22Rv1 (cell line): ENCODE results near the gene DPP8.
A peak's percentile ranks its signal among the peaks of the same experiment; 100 is the strongest.
"Not testable (repeated sequence)": the region's sequence is repeated elsewhere in the genome, so short reads cannot be mapped to it uniquely, and the experiment has no call there.

Experiments
- H3K27ac ChIP-seq: fragments of 450-650 bp; 2 replicates; pipeline ENCODE4 v1.5.1; 2017
- CTCF ChIP-seq: fragments of 450-650 bp; IDR thresholded peaks from 2 replicates; pipeline ENCODE4 v1.5.1; 2017; ENCODE audit warnings: mild to moderate bottlenecking
- ZFX ChIP-seq: fragments of 450-650 bp; IDR thresholded peaks from 2 replicates; pipeline ENCODE4 v1.6.1; 2017; ENCODE audit warnings: antibody characterized with exemption, borderline replicate concordance

Gene DPP8

GRCh38 chr15:65516997-65517865 is at the start of gene DPP8:
Gene DPP8 (minus strand): TSS chr15:65517689. CDS start chr15:65512553, 5,136 bp downstream.
- H3K27ac ChIP-seq = peak within 1 kb of the TSS; percentile 86
- TF ChIP-seq ZFX (no peak), CTCF (peak; percentile 98)

- H3K27ac ChIP-seq = no peak overlapping the region
- TF ChIP-seq CTCF (no peak), ZFX (no peak)
Measured at GRCh38 chr15:65561934-65562333, 44.4 kb upstream of the DPP8 start.

DNA sequence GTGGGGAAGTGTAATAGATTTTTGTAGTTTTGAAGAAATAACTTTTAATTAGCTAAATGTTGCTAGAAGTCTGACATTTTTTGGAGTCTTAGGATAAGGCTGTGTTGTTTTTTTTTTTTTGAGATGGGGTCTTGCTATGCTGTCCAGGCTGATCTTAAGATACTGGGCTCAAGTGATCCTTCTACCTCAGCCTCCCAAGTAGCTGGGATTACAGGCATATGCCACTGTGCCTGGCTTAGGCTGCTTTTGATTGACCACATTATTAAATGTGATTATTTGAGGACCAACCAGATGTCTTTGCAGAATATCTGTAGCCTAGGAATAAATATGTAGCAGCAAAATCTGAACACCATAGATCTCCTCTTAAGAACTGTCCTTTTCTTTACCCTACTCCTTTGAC is 42.5 kb upstream of the DPP8 start:
- H3K27ac ChIP-seq = no peak overlapping the region
- TF ChIP-seq ZFX (no peak), CTCF (no peak)

GRCh38 chr15:65558997-65559760 is 41.7 kb upstream of the DPP8 start:
- TF ChIP-seq CTCF = no peak
- TF ChIP-seq ZFX = no peak
- H3K27ac ChIP-seq = no peak overlapping the region

DNA sequence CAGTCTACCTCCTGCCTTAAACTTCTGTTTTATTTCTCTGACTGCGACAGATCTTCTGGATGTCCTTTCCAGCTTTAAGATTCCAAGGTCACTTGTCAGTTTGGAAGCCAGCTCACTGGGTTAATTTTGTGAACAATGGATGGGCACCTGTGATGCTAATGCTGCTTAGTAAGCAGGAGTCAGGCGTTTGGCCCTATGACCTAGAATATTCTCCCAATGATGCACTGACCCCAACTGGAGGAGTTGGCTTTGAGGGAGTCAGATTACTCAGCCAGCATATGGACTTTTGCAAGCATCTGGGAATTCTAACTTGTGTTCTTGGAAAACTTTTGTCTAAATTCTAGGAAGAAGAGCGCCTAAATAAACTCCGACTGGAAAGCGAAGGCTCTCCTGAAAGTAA is 40.8 kb upstream of the DPP8 start:
- TF ChIP-seq ZFX (no peak), CTCF (no peak)
- no peak overlapping the region for H3K27ac ChIP-seq

GRCh38 chr15:65556622-65557021 is 39.1 kb upstream of the DPP8 start:
- no peak for TF ChIP-seq ZFX
- TF ChIP-seq CTCF = no peak
- H3K27ac ChIP-seq = no peak overlapping the region

DNA sequence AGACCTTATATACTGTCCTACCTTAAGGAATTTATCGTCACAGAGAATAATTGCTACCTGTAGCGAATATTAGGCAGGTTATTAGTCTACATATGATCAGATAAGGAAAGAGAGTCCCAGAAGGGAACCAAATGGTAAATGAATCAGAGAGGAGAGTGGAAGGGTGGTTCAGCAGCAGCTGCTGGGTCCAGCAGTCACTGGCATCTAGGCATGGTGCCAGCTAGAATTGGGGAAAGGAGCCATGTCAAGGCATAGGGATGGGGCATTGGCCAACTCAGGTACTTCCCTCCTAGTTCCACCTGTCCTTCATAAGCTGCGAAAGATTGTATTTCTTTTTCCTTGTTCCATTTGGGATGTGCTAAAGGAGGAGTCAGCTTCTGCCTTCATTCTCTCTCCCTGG is 36.2 kb upstream of the DPP8 start:
- H3K27ac ChIP-seq = no peak overlapping the region
- TF ChIP-seq ZFX = no peak
- no peak for TF ChIP-seq CTCF

DNA sequence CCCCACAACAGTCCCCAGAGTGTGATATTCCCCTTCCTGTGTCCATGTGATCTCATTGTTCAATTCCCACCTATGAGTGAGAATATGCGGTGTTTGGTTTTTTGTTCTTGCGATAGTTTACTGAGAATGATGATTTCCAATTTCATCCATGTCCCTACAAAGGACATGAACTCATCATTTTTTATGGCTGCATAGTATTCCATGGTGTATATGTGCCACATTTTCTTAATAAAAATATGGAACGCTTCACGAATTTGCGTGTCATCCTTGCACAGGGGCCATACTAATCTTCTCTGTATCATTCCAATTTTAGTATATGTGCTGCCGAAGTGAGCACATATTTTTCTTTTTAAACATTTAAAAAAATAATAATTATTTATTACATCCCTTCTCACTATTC is 35.4 kb upstream of the DPP8 start:
- H3K27ac ChIP-seq = not testable (repeated sequence)
